Measurements from ENCODE around the gene PRPF40A.

GRCh38 chr2:152693033-152693432, 24.2 kb downstream of the PRPF40A start:
- TF ChIP-seq CTCF (conservative IDR thresholded peaks at IDR 0.05 in 1 of 2, IDR thresholded peaks at IDR 0.05 in 1 of 2; ENCODE audit: low read depth in 1 of 2, low read length in 2 of 2): no peak
- no peak for TF ChIP-seq EZH2 (IDR thresholded peaks at IDR 0.05; ENCODE audit: low read length, missing control alignments)
